Measurements from ENCODE around the gene ZDHHC3. TPM values are rescaled to one million over a fixed set of nuclear protein-coding genes. Genes with fewer than 3 reads are reported as not detected.

Gene ZDHHC3
- total RNA-seq, 1 donor from 2014 or later, result 69.4 TPM

- DNase-seq, result no peak
Observed at GRCh38 chr3:44926172-44926571, 49.8 kb downstream of the ZDHHC3 start.

- DNase-seq, result no peak
Observed at GRCh38 chr3:44924457-44925084, 51.4 kb downstream of the ZDHHC3 start.

GRCh38 chr3:44923632-44924456, 52.1 kb downstream of the ZDHHC3 start:
- peak; percentile 46 for DNase-seq

GRCh38 chr3:44920081-44920480, 55.9 kb downstream of the ZDHHC3 start:
- no peak for DNase-seq

DNA sequence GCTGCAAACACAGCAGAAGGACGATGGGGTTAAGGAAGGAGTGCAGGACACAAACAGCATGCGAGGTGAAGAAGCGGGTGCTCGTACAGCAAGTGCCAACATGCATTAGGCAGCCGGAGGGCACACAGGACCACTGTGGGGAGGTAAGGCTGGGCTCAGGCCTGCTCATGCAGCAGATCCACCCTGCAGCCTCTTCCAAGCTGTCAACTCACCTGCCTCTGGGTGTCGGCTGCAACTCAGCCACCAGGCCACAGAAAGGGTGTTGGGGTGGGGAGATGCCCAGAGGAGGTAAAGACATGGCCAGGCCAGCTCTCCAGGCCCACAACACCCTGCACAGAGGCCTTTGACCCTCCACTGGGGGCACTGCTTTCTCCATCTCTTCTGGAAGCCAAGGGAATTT, 57.4 kb downstream of the ZDHHC3 start:
- DNase-seq, result no peak

DNA sequence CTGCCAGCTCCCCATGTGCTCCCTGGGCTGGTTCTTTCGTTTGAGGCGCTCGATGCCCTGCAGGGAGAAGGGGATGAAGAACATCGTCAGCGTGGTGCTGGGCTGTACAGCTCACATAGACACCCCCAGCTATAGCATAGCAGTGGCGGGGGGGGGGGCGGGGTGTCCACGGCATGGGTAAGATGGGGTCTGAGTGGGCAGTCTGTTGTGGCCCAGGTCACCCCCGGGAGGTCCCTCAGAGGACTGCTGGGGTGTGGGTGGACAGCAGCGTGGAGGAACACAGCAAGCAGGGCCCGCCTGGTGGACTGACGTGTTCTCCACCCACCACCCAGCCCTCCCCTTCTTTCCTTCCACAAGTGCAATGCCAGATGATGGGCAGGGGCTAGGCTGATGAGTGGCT, 57.9 kb downstream of the ZDHHC3 start:
- no peak for DNase-seq

DNA sequence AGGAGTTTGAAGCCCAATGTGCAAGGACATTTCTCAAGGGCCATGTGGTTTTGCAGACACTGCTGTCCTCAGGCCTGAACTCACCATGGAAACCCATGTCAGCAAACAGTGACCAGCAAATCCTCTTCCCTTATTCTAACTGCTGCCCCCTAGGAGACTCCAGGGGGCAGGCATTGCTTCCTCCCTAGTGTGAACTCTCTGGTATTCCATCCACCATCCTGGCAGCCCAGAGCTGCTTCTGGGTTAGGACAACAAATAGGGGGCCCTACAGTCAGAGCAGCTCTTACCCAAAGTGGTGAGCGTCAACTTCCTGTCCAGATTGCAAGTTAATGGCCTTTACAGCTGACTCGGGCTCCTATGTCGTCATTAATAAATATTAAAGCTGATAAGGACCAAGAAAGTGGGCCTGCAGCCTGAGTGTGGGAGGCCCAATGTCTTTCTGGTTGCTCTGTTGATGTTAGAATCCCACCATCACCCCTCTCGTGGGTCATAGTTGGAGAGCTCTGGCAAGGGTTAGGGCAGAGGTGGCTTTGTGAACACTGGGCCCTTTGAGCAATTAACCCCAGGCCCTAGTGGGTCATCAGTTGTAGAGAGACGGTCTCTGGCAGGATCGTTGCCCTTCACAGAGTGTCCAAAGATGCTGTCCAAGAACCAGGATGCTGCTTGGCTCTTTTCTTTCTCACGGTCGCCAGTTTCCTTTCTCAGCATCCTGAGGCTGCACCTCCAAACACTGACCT, 60.1 kb downstream of the ZDHHC3 start:
- DNase-seq, result peak; percentile 28

DNA sequence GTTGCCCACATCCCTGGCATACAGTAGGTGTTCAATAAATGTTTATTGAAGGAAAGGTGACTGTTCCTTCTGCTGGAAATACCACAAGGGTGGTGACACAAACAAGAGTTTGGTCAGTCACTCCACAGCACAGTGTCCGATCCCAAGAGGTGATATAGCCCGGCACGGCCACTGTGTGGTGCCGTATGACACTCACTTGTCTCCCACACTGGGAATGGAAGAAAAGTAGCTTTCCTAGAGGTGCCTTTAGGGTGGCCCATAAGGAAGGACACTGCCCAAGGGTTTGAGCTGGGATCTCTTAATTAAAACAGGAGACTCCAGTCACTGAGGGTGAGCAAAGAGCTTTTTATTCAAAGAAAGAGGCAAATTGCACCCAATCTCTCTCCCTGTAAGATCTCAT, 61.0 kb downstream of the ZDHHC3 start:
- DNase-seq, result peak; percentile 48

GRCh38 chr3:44913868-44914468, 62.0 kb downstream of the ZDHHC3 start:
- DNase-seq, result peak; percentile 87

- DNase-seq, result no peak
Observed at GRCh38 chr3:44910693-44911092, 65.3 kb downstream of the ZDHHC3 start.

DNA sequence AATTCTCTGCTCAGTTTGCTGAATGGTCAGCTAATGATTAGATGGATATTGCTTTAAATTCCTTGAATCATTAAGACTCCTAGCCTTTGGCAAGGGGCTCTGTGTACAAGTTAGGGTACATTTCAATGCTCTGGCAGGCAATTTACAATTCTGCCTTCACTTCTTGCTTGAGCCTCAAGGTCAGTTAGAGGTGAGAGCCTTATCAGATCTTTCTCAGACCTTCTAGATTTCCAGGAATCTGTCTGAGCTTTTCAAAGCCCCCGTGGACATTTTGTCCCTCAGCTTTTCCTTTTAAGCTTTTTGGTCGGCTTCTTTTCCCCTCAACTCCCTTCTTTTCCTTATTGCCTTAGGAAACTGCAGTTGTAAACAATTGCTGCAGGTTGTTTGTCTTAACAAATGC, 66.9 kb downstream of the ZDHHC3 start:
- DNase-seq, result no peak

GRCh38 chr3:44907612-44908011, 68.4 kb downstream of the ZDHHC3 start:
- no peak for DNase-seq

GRCh38 chr3:44906997-44907396, 69.0 kb downstream of the ZDHHC3 start:
- DNase-seq, result no peak

DNA sequence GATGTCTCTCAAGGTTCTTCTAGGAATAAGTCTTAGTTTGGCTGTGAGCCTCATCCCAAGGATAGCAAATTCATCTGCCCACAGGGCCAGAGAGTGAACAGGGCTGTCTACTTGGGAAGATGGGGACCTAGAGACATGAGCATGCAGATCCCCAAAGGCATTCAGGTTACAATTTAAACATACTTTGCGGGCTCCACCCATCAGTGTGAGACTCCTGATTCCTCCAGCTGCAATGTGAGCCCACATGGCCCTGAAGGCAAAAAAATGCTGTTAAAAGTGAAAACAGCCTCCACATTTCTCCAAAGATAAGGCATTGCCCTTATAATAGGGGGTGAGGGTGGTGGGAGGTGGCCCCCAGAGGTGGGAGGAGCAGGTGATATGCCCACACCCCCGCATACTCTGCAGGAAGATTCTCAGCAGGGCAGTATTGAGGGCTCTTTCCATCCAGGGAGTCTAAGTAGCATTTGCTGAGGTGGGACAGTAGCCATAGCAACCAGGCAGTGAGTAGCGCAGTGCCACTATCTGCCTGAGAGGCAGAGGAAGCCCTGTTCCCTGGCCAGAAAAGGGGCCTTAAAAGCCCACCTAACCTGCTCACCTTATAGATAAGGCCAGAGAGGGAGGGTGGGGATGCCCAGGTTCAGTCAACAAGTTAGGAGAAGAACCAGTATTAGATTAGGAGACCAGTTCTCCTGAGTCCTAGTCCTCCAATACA, 70.4 kb downstream of the ZDHHC3 start:
- no peak for DNase-seq

- DNase-seq, result no peak
Observed at GRCh38 chr3:44903751-44904150, 72.2 kb downstream of the ZDHHC3 start.

- DNase-seq, result no peak
Observed at GRCh38 chr3:44903314-44903713, 72.7 kb downstream of the ZDHHC3 start.

- DNase-seq, result no peak
Observed at GRCh38 chr3:44902628-44903027, 73.3 kb downstream of the ZDHHC3 start.

GRCh38 chr3:44899683-44900367, 76.1 kb downstream of the ZDHHC3 start:
- no peak for DNase-seq

- no peak for DNase-seq
Observed at GRCh38 chr3:44896440-44896839, 79.5 kb downstream of the ZDHHC3 start.

- DNase-seq, result peak; percentile 21
Observed at GRCh38 chr3:44894485-44894884, 81.5 kb downstream of the ZDHHC3 start.

DNA sequence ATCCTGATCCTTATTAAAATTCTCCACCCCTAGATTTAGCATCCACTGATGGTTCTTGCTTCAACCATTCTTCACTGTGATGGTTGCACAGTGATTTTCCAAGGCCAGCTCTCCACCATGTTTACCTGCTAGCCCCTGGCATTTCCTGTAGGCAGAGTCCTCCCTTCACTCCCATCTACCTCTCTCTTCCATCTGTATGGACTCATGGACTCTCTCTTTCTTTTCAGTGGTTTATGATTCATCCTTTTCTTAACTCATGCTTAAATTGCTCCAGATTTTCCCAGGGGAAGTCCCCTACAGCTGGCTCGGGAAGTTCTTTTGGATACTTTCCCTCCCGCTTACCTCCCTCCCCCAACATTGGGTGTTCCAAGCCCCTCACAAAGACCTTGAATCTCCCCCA, 82.9 kb downstream of the ZDHHC3 start:
- DNase-seq, result peak; percentile 28

- no peak for DNase-seq
Observed at GRCh38 chr3:44892689-44893088, 83.3 kb downstream of the ZDHHC3 start.
